ENCODE results near the gene LDLRAP1.

Gene LDLRAP1

GRCh38 chr1:25530186-25531081 is 13.0 kb upstream of the LDLRAP1 start:
- no peak for TF ChIP-seq CTCF (conservative IDR thresholded peaks at IDR 0.05)
- no peak overlapping the region for H3K27ac ChIP-seq

GRCh38 chr1:25531082-25531461 is 12.3 kb upstream of the LDLRAP1 start:
- TF ChIP-seq CTCF (conservative IDR thresholded peaks at IDR 0.05) = no peak
- H3K27ac ChIP-seq = no peak overlapping the region

DNA sequence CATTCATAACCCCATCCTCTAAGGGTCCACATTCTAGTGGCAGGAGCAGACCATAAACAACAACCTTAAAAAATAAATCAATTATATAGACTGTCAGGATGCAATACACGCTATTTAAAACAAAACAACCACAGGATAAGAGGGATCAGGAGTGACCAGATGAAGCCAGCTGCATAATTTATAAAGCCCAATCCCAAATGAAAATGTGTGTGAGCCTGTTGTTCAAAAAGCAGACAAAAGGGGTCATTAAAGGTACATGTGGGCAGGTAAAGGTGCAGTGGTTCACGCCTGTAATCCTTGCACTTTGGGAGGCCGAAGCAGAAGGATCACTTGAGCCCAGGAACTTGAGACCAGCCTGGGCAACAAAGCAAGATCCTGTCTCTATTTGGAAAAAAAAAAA is 10.4 kb upstream of the LDLRAP1 start:
- H3K27ac ChIP-seq = no peak overlapping the region
- TF ChIP-seq CTCF (conservative IDR thresholded peaks at IDR 0.05) = peak; percentile 39

GRCh38 chr1:25533775-25534409 is 9.5 kb upstream of the LDLRAP1 start:
- TF ChIP-seq CTCF (conservative IDR thresholded peaks at IDR 0.05) = no peak

DNA sequence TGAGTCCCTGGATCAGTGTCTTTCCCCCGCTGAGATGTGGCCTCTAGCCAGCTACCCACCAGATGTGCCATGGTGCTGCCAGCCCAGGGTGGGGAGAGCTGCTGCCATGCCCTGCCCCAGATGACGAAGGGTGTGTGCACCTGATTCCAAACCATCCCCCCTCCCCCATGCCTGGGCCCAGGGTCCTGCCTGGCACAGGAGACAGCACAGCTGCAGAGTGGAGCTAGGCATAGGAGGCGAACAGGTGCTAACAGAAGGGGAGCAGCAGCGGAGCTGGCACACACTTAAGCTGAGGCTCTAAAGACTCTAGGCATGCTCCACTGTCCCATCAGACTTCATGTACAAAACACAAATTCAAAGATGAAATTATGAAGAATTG is 9.0 kb upstream of the LDLRAP1 start:
- no peak overlapping the region for H3K27ac ChIP-seq
- TF ChIP-seq CTCF (conservative IDR thresholded peaks at IDR 0.05) = no peak

More at GRCh38 chr1:25533775-25534409, 9.5 kb upstream of the LDLRAP1 start:
- no peak overlapping the region for H3K27ac ChIP-seq

- H3K27ac ChIP-seq = no peak overlapping the region
- TF ChIP-seq CTCF (conservative IDR thresholded peaks at IDR 0.05) = no peak
Observed at GRCh38 chr1:25536124-25536523, 7.3 kb upstream of the LDLRAP1 start.

DNA sequence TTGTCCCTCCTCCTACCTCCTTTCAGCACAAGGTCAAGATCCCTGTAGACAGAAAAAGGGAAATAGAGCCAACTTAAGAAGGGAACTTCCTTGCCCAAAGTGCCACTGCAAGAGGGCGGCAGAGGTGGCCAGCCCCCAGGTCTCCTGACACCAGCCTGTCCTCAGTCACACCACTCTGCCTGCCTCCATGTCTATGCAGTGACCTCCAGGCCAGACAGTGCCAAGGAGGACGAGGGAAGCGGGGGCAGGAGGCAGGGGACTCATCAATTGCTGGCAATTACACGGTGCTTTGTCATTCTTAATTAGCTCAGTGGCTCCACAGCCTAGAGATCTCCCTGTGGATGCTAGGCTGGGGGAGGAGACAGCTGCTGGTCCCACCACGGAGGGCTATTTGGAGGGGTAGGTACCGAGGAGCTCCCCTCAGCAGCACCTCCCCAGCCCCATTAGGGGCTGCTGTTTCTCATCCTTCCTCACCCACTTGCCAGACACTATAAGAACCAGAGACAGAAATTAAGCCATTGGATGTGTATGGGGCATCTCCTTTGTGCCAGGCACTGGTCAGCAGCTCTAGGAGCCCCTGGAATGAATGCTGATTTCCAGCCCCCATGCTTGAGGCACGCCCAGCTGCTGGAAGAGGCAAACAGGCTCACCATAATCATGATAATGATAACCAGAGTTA is 6.1 kb upstream of the LDLRAP1 start:
- H3K27ac ChIP-seq = no peak overlapping the region
- no peak for TF ChIP-seq CTCF (conservative IDR thresholded peaks at IDR 0.05)

Data from VCaP (cell line).